Mesendoderm (in vitro differentiated cells): Measurements from ENCODE around the gene SPTAN1.
"Not testable (repeated sequence)": the region's sequence is repeated elsewhere in the genome, so short reads cannot be mapped to it uniquely, and the experiment has no call there.

Experiments
- DNase-seq: peaks from one replicate; pipeline ENCODE4 v3.0.0; 2013
- H2AK5ac ChIP-seq: 2 replicates; pipeline ENCODE4 v1.6.1; 2013; ENCODE audit warnings: low read length, inconsistent platforms
- H2BK120ac ChIP-seq: 2 replicates; pipeline ENCODE4 v1.6.1; 2013; ENCODE audit warnings: low read depth, mild to moderate bottlenecking, low read length, moderate library complexity, mixed read lengths
- H2BK15ac ChIP-seq: replicated peaks from 2 replicates; pipeline ENCODE4 v1.6.1; 2013; ENCODE audit warnings: low read depth, mild to moderate bottlenecking, moderate library complexity
- H2BK5ac ChIP-seq: 2 replicates; pipeline ENCODE4 v1.6.1; 2013; ENCODE audit warnings: low read length, inconsistent platforms
- H3K18ac ChIP-seq: 2 replicates; pipeline ENCODE4 v1.6.1; 2013; ENCODE audit warnings: mild to moderate bottlenecking, low read length, mixed read lengths
- H3K23ac ChIP-seq: one replicate; pipeline ENCODE4 v1.6.1; 2013; ENCODE audit warnings: low read length
- H3K27ac ChIP-seq: 2 replicates; pipeline ENCODE4 v1.5.1; 2013; ENCODE audit warnings: low read depth, mild to moderate bottlenecking, inconsistent platforms, low read length, moderate library complexity
- H3K27me3 ChIP-seq: 2 replicates; pipeline ENCODE4 v1.6.1; 2013; ENCODE audit warnings: low read length, control low read depth, mild to moderate bottlenecking, inconsistent platforms; ENCODE audit not compliant: insufficient read depth, poor library complexity
- H3K36me3 ChIP-seq: 2 replicates; pipeline ENCODE4 v1.6.1; 2013; ENCODE audit warnings: low read length, inconsistent platforms; ENCODE audit not compliant: control insufficient read depth, insufficient read depth
- H3K4ac ChIP-seq: one replicate; pipeline ENCODE4 v1.6.1; 2013; ENCODE audit warnings: low read depth, mild to moderate bottlenecking, low read length, moderate library complexity
- H3K4me1 ChIP-seq: 2 replicates; pipeline ENCODE4 v1.6.1; 2013; ENCODE audit warnings: low read depth, low read length, inconsistent platforms; ENCODE audit not compliant: control insufficient read depth
- H3K4me2 ChIP-seq: 2 replicates; pipeline ENCODE4 v1.6.1; 2013; ENCODE audit warnings: low read length
- H3K4me3 ChIP-seq: 2 replicates; pipeline ENCODE4 v1.5.1; 2013; ENCODE audit warnings: mild to moderate bottlenecking, low read length
- H3K56ac ChIP-seq: one replicate; pipeline ENCODE4 v1.6.1; 2013; ENCODE audit warnings: low read length
- H3K79me1 ChIP-seq: 2 replicates; pipeline ENCODE4 v1.6.1; 2013; ENCODE audit warnings: low read length, inconsistent platforms
- H3K79me2 ChIP-seq: 2 replicates; pipeline ENCODE4 v1.6.1; 2013; ENCODE audit warnings: mild to moderate bottlenecking, low read length; ENCODE audit not compliant: control insufficient read depth, insufficient read depth
- H3K9ac ChIP-seq: 2 replicates; pipeline ENCODE4 v1.6.1; 2013; ENCODE audit warnings: low read length, inconsistent platforms
- H4K5ac ChIP-seq: one replicate; pipeline ENCODE4 v1.6.1; 2013; ENCODE audit warnings: low read length
- H4K8ac ChIP-seq: one replicate; pipeline ENCODE4 v1.6.1; 2013; ENCODE audit warnings: low read depth, mild to moderate bottlenecking, control low read depth, low read length, moderate library complexity
- WGBS: extraction: QIAGEN DNeasy Blood & Tissue Kit; methylation state at CpG from one replicate; pipeline ENCODE4 v1.1.7; 2013; ENCODE audit warnings: low lambda C conversion rate, missing lambda C conversion rate; ENCODE audit not compliant: insufficient coverage; ENCODE audit errors: extremely low coverage; 5-methylcytosine and 5-hydroxymethylcytosine counted together

The SPTAN1 gene

GRCh38 chr9:128656416-128657343 lies 104.3 kb downstream of the SPTAN1 start, which contains the start of gene DYNC2I2:
DYNC2I2 (minus strand) TSS chr9:128656847; CDS start chr9:128656726, 121 bp downstream.
- peak within 1 kb of the TSS; percentile 98 for H4K5ac ChIP-seq
- peak within 1 kb of the TSS; percentile 84 for H3K4me3 ChIP-seq
- H2AK5ac ChIP-seq, result no peak within 1 kb of the TSS
- H3K79me1 ChIP-seq, result peaks cover 2% of the 10 kb centered on the region
- H2BK120ac ChIP-seq, result peak within 1 kb of the TSS; percentile 96
- H3K27ac ChIP-seq, result peak within 1 kb of the TSS; percentile 92
- peak; percentile 97 for DNase-seq
- no peaks in the 10 kb centered on the region for H3K36me3 ChIP-seq
- no peaks in the 10 kb centered on the region for H3K4me1 ChIP-seq
- H3K4ac ChIP-seq, result no peak within 1 kb of the TSS
- H4K8ac ChIP-seq, result peak within 1 kb of the TSS; percentile 88
- no peaks in the 10 kb centered on the region for H3K27me3 ChIP-seq
- H2BK15ac ChIP-seq, result no peak within 1 kb of the TSS
- H3K79me2 ChIP-seq, result no peaks in the 10 kb centered on the region
- peak within 1 kb of the TSS; percentile 73 for H3K4me2 ChIP-seq
- peak within 1 kb of the TSS; percentile 100 for H2BK5ac ChIP-seq
- peak within 1 kb of the TSS; percentile 92 for H3K18ac ChIP-seq
- no CpG with 5 or more reads among the region's 86 CpGs for WGBS
- peak within 1 kb of the TSS; percentile 92 for H3K9ac ChIP-seq
- H3K23ac ChIP-seq, result peak within 1 kb of the TSS; percentile 95
- H3K56ac ChIP-seq, result peak within 1 kb of the TSS; percentile 99

GRCh38 chr9:128657344-128657704 lies 104.9 kb downstream of the SPTAN1 start:
- no CpG with 5 or more reads among the region's 13 CpGs for WGBS
- H2BK120ac ChIP-seq, result peak overlapping the region; percentile 62
- H3K9ac ChIP-seq, result peak overlapping the region; percentile 87
- H2BK5ac ChIP-seq, result no peak overlapping the region
- H3K36me3 ChIP-seq, result no peaks in the 10 kb centered on the region
- H3K4me1 ChIP-seq, result no peaks in the 10 kb centered on the region
- no peak overlapping the region for H3K4me2 ChIP-seq
- no peak overlapping the region for H3K23ac ChIP-seq
- H3K79me1 ChIP-seq, result peaks cover 2% of the 10 kb centered on the region
- no peaks in the 10 kb centered on the region for H3K27me3 ChIP-seq
- H4K5ac ChIP-seq, result no peak overlapping the region
- H2BK15ac ChIP-seq, result no peak overlapping the region
- H3K18ac ChIP-seq, result no peak overlapping the region
- no peak overlapping the region for H3K4ac ChIP-seq
- no peak for DNase-seq
- no peak overlapping the region for H3K27ac ChIP-seq
- H3K79me2 ChIP-seq, result no peaks in the 10 kb centered on the region
- H2AK5ac ChIP-seq, result no peak overlapping the region
- peak overlapping the region; percentile 57 for H4K8ac ChIP-seq
- H3K4me3 ChIP-seq, result no peak overlapping the region
- peak overlapping the region; percentile 99 for H3K56ac ChIP-seq

- Histone ChIP-seq H3K79me2 (no peaks in the 10 kb centered on the region), H3K27ac (no peak overlapping the region), H2AK5ac (no peak overlapping the region), H4K8ac (no peak overlapping the region), H3K18ac (no peak overlapping the region), H3K23ac (no peak overlapping the region), H3K79me1 (peaks cover 2% of the 10 kb centered on the region), H3K4ac (no peak overlapping the region), H4K5ac (no peak overlapping the region), H3K9ac (no peak overlapping the region), H3K4me3 (no peak overlapping the region), H3K4me1 (no peaks in the 10 kb centered on the region), H2BK5ac (no peak overlapping the region), H3K4me2 (no peak overlapping the region), H2BK15ac (no peak overlapping the region), H3K27me3 (no peaks in the 10 kb centered on the region), H3K56ac (no peak overlapping the region), H2BK120ac (no peak overlapping the region), H3K36me3 (no peaks in the 10 kb centered on the region)
- no CpG with 5 or more reads among the region's 3 CpGs for WGBS
- DNase-seq, result no peak
These were observed 105.4 kb downstream of the SPTAN1 start for GRCh38 chr9:128657796-128658195.

- not testable (repeated sequence) for H3K4ac ChIP-seq, H3K27ac ChIP-seq, H3K36me3 ChIP-seq, H3K4me1 ChIP-seq, H3K27me3 ChIP-seq, H3K79me2 ChIP-seq, H4K5ac ChIP-seq, H2BK120ac ChIP-seq, H2AK5ac ChIP-seq, H3K4me3 ChIP-seq, H3K79me1 ChIP-seq, H3K4me2 ChIP-seq, H2BK15ac ChIP-seq, H2BK5ac ChIP-seq, H4K8ac ChIP-seq, H3K9ac ChIP-seq, H3K23ac ChIP-seq, H3K18ac ChIP-seq, H3K56ac ChIP-seq
- no CpG with 5 or more reads among the region's 8 CpGs for WGBS
- peak; percentile 53 for DNase-seq
These were observed 114.1 kb downstream of the SPTAN1 start for GRCh38 chr9:128666481-128666941.

- H2BK120ac ChIP-seq, result no peak overlapping the region
- H3K9ac ChIP-seq, result no peak overlapping the region
- no peak overlapping the region for H3K18ac ChIP-seq
- no peak overlapping the region for H2BK5ac ChIP-seq
- H3K23ac ChIP-seq, result no peak overlapping the region
- H2BK15ac ChIP-seq, result no peak overlapping the region
- H3K27ac ChIP-seq, result no peak overlapping the region
- H2AK5ac ChIP-seq, result no peak overlapping the region
- no peak for DNase-seq
- no CpG with 5 or more reads among the region's 6 CpGs for WGBS
- H3K4ac ChIP-seq, result no peak overlapping the region
- no peak overlapping the region for H4K8ac ChIP-seq
- H3K27me3 ChIP-seq, result no peaks in the 10 kb centered on the region
- no peak overlapping the region for H3K4me2 ChIP-seq
- H3K36me3 ChIP-seq, result no peaks in the 10 kb centered on the region
- H3K4me1 ChIP-seq, result no peaks in the 10 kb centered on the region
- no peaks in the 10 kb centered on the region for H3K79me1 ChIP-seq
- H4K5ac ChIP-seq, result no peak overlapping the region
- H3K56ac ChIP-seq, result no peak overlapping the region
- no peaks in the 10 kb centered on the region for H3K79me2 ChIP-seq
- no peak overlapping the region for H3K4me3 ChIP-seq
These were observed 117.4 kb downstream of the SPTAN1 start for GRCh38 chr9:128669786-128670185.
